Activated T-helper 9 cell treated with anti-CD3 and anti-CD28 coated beads, Interleukin-2, amount 50 U/mL, for 16 hours (primary cell): ENCODE data around the gene APCDD1L.
"Not testable (repeated sequence)": the region's sequence is repeated elsewhere in the genome, so short reads cannot be mapped to it uniquely, and the experiment has no call there.

ENCODE experiments used
- DNase-seq: peaks from one replicate; pipeline ENCODE4 v3.0.0-alpha.2; 2020; ENCODE audit warnings: low read depth

Gene APCDD1L

DNA sequence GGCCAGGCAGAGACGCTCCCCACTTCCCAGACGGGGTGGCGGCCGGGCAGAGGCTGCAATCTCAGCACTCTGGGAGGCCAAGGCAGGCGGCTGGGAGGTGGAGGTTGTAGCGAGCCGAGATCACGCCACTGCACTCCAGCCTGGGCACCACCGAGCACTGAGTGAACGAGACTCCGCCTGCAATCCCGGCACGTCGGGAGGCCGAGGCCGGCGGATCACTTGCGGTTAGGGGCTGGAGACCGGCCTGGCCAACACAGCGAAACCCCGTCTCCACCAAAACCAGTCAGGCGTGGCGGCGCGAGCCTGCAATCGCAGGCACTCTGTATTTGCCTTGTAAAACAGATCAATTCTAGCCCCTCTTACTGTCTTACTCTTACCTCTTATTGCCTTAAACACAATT, 100.4 kb downstream of the APCDD1L start:
- not testable (repeated sequence) for DNase-seq

DNA sequence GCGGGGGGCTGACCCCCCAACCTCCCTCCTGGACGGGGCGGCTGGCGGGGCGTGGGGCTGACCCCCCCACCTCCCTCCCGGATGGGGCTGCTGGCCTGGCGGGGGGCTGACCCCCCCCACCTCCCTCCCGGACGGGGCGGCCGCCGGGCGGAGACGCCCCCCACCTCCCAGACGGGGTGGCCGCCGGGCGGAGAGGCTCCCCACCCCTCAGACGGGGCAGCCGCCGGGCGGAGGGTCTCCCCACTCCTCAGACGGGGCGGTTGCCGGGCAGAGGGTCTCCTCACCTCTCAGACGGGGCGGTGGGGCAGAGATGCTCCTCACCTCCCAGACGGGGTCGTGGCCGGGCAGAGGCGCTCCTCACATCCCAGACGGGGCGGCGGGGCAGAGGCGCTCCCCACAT, 101.0 kb downstream of the APCDD1L start:
- not testable (repeated sequence) for DNase-seq
